ENCODE measurements around the gene FTO.

DNA sequence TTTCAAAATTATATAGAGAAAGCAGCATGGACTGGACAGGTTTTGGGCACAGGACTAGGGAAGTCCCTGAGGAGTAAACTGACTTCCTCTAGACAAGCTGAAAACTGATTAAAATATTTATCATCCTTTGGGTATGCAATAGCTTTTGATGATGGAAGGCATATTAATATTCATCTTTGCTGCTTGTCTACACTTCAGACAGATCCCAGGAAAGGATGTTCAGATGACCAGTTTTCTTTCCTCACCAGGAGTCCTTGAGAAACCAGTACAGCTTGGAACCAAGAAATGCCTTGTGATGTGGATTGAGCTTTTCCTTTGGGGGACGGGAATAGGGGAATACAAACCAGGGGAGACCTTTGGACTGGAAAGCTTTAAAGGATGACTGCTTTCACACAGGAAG lies 195.5 kb downstream of the FTO start:
- TF ChIP-seq, protein P1, sequence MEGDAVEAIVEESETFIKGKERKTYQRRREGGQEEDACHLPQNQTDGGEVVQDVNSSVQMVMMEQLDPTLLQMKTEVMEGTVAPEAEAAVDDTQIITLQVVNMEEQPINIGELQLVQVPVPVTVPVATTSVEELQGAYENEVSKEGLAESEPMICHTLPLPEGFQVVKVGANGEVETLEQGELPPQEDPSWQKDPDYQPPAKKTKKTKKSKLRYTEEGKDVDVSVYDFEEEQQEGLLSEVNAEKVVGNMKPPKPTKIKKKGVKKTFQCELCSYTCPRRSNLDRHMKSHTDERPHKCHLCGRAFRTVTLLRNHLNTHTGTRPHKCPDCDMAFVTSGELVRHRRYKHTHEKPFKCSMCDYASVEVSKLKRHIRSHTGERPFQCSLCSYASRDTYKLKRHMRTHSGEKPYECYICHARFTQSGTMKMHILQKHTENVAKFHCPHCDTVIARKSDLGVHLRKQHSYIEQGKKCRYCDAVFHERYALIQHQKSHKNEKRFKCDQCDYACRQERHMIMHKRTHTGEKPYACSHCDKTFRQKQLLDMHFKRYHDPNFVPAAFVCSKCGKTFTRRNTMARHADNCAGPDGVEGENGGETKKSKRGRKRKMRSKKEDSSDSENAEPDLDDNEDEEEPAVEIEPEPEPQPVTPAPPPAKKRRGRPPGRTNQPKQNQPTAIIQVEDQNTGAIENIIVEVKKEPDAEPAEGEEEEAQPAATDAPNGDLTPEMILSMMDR (IDR thresholded peaks at IDR 0.05) = no peak
- TF ChIP-seq POLR2A (IDR thresholded peaks at IDR 0.05) = no peak

All from esophagus squamous epithelium (tissue), 4 donors.